NK-92 (cell line): Measurements from ENCODE around the gene MBLAC1.

Experiments used
- DNase-seq: peaks from one replicate; lab custom pipeline; 2025; ENCODE audit not compliant: unreplicated experiment; lab: John Stamatoyannopoulos, UW

Gene MBLAC1

GRCh38 chr7:100126931-100127865, at the start of gene MBLAC1:
MBLAC1 (plus strand) TSS chr7:100126967; CDS start chr7:100127396, 429 bp downstream.
- peak; percentile 51 for DNase-seq

GRCh38 chr7:100077205-100077604, 49.6 kb upstream of the MBLAC1 start:
- DNase-seq = no peak

- DNase-seq = no peak
Measured at GRCh38 chr7:100079024-100079560, 47.7 kb upstream of the MBLAC1 start.

- no peak for DNase-seq
Measured at GRCh38 chr7:100080907-100081534, 45.7 kb upstream of the MBLAC1 start.

GRCh38 chr7:100081535-100082102, 45.1 kb upstream of the MBLAC1 start, which contains the start of gene ZNF3:
ZNF3 (minus strand) TSS chr7:100081723; CDS start chr7:100077357, 4,366 bp downstream.
- peak; percentile 93 for DNase-seq

- no peak for DNase-seq
Measured at GRCh38 chr7:100082978-100083377, 43.8 kb upstream of the MBLAC1 start.

- no peak for DNase-seq
Measured at GRCh38 chr7:100085515-100085914, 41.3 kb upstream of the MBLAC1 start.

GRCh38 chr7:100087055-100087750, 39.6 kb upstream of the MBLAC1 start:
- no peak for DNase-seq

GRCh38 chr7:100088095-100088620, 38.6 kb upstream of the MBLAC1 start:
- no peak for DNase-seq

- DNase-seq = no peak
Measured at GRCh38 chr7:100088621-100089457, 37.9 kb upstream of the MBLAC1 start, which contains the start of gene COPS6. COPS6 (plus strand) TSS chr7:100088969; CDS start chr7:100088991, 22 bp downstream.

- DNase-seq = no peak
Measured at GRCh38 chr7:100089458-100090196, 37.1 kb upstream of the MBLAC1 start.

GRCh38 chr7:100090527-100091410, 36.0 kb upstream of the MBLAC1 start:
- no peak for DNase-seq

GRCh38 chr7:100091411-100092181, 35.2 kb upstream of the MBLAC1 start:
- DNase-seq = no peak

GRCh38 chr7:100093054-100093453, 33.7 kb upstream of the MBLAC1 start:
- DNase-seq = no peak

- no peak for DNase-seq
Measured at GRCh38 chr7:100093498-100093897, 33.3 kb upstream of the MBLAC1 start.

GRCh38 chr7:100093925-100094486, 32.8 kb upstream of the MBLAC1 start:
- DNase-seq = no peak

GRCh38 chr7:100095289-100095688, 31.5 kb upstream of the MBLAC1 start:
- DNase-seq = no peak
